ENCODE results near the gene CENPO. TPM values are rescaled to one million over a fixed set of nuclear protein-coding genes. Genes with fewer than 3 reads are reported as not detected.

CENPO gene
- total RNA-seq, 1 experiment from 2014 or later, result 54.8 TPM

DNA sequence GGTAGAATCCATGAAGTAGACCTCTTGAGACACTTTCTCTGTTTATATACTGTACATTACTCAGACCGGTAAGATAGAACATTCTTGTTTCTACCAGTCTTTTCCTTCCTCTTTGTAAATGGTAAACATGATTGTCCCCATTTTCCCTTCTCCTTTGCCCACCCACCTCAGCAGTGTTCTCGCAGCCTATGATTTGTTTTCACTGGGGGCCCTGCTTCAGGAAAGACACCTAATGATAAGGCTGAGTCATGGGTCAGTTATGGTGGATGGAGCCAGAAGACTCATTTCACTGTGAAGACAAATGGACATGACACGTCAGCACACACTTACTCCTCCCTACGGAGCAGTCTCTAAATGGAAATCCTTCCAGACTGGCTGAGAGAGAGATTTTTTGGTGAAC, 23.7 kb downstream of the CENPO start:
- BruUV-seq (replicated peaks), result no TSS peak
- no peak overlapping the region for H3K4me3 ChIP-seq (ENCODE audit: low read depth, low read length)
- no peak for DNase-seq
- Mint-ChIP-seq H3K27ac (ENCODE audit: unreplicated experiment) (peak overlapping the region; percentile 24), H3K4me1 (ENCODE audit: low read depth, unreplicated experiment) (peaks cover 10% of the 10 kb centered on the region), H3K4me3 (ENCODE audit: unreplicated experiment) (no peak overlapping the region), H3K36me3 (ENCODE audit: insufficient read depth, unreplicated experiment) (peaks cover 88% of the 10 kb centered on the region), H3K9me3 (ENCODE audit: unreplicated experiment) (no peaks in the 10 kb centered on the region), H3K27me3 (ENCODE audit: insufficient read depth, unreplicated experiment) (no peaks in the 10 kb centered on the region)
- peaks cover 4% of the 10 kb centered on the region; the same call in 1 of the 2 replicates for H3K4me1 ChIP-seq
- intact Hi-C loops (cut with micrococcal nuclease; ENCODE audit: unreplicated experiment), result no loop called here
- H3K9me3 ChIP-seq, result no peaks in the 10 kb centered on the region
- TF ChIP-seq, protein P1, sequence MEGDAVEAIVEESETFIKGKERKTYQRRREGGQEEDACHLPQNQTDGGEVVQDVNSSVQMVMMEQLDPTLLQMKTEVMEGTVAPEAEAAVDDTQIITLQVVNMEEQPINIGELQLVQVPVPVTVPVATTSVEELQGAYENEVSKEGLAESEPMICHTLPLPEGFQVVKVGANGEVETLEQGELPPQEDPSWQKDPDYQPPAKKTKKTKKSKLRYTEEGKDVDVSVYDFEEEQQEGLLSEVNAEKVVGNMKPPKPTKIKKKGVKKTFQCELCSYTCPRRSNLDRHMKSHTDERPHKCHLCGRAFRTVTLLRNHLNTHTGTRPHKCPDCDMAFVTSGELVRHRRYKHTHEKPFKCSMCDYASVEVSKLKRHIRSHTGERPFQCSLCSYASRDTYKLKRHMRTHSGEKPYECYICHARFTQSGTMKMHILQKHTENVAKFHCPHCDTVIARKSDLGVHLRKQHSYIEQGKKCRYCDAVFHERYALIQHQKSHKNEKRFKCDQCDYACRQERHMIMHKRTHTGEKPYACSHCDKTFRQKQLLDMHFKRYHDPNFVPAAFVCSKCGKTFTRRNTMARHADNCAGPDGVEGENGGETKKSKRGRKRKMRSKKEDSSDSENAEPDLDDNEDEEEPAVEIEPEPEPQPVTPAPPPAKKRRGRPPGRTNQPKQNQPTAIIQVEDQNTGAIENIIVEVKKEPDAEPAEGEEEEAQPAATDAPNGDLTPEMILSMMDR (IDR thresholded peaks at IDR 0.05; ENCODE audit: insufficient read depth in 1 of 2, low read depth in 1 of 2, low read length in 1 of 2, severe bottlenecking in 1 of 2, unreplicated experiment in 1 of 2), result no peak
- peaks cover 2% of the 10 kb centered on the region for H3K36me3 ChIP-seq (ENCODE audit: control insufficient read depth, insufficient read depth, low read length)
- ChIA-PET POLR2A (no interaction called here), CTCF (no interaction called here)
- H3K27me3 ChIP-seq (replicated peaks; ENCODE audit: control insufficient read depth, insufficient read depth, low read length), result no peaks in the 10 kb centered on the region

DNA sequence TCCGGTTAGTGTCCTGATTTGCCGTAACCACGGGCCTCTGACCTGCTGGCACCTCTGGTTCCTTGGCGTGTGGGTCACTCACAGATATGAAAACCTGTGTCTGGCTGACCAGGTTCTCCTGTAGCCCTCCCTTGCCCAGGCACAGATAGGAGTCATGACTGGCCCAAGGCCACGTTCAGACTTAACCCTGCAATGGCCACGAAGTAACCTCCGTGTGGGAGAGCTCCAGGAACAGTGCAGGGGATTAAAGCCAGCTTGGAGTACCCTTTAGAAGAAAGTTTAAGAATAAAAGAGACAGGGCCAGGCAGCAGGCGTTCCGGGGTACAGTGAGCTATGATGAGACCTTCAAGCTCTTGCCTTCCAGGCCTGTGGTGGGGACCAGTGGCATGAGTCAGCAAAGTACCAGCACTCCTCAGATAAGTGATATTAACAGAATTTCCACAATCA, 25.5 kb downstream of the CENPO start:
- TF ChIP-seq, protein P1 (IDR thresholded peaks at IDR 0.05; ENCODE audit: insufficient read depth in 1 of 2, low read depth in 1 of 2, low read length in 1 of 2, severe bottlenecking in 1 of 2, unreplicated experiment in 1 of 2), result no peak
- H3K27ac Mint-ChIP-seq (ENCODE audit: unreplicated experiment), result no peak overlapping the region
- H3K9me3 Mint-ChIP-seq (ENCODE audit: unreplicated experiment), result no peaks in the 10 kb centered on the region
- Histone ChIP-seq H3K36me3 (ENCODE audit: control insufficient read depth, insufficient read depth, low read length) (peaks cover 2% of the 10 kb centered on the region), H3K4me3 (ENCODE audit: low read depth, low read length) (no peak overlapping the region), H3K4me1 (peaks cover 4% of the 10 kb centered on the region; the same call in 1 of the 2 replicates), H3K9me3 (no peaks in the 10 kb centered on the region), H3K27me3 (replicated peaks; ENCODE audit: control insufficient read depth, insufficient read depth, low read length) (no peaks in the 10 kb centered on the region)
- BruUV-seq (replicated peaks), result no TSS peak
- H3K4me1 Mint-ChIP-seq (ENCODE audit: low read depth, unreplicated experiment), result peaks cover 10% of the 10 kb centered on the region
- ChIA-PET POLR2A (no interaction called here), CTCF (interaction anchor here (0.7 to 1.9 kb wide), 2 partner anchors 9 to 26 kb away, joined by 3 to 7 read pairs; partner anchors contain the start of genes CENPO and PTRHD1)
- no peak for DNase-seq
- H3K27me3 Mint-ChIP-seq (ENCODE audit: insufficient read depth, unreplicated experiment), result no peaks in the 10 kb centered on the region
- no peak overlapping the region for H3K4me3 Mint-ChIP-seq (ENCODE audit: unreplicated experiment)
- H3K36me3 Mint-ChIP-seq (ENCODE audit: insufficient read depth, unreplicated experiment), result peaks cover 88% of the 10 kb centered on the region
- intact Hi-C loops (cut with micrococcal nuclease; ENCODE audit: unreplicated experiment), result no loop called here

DNA sequence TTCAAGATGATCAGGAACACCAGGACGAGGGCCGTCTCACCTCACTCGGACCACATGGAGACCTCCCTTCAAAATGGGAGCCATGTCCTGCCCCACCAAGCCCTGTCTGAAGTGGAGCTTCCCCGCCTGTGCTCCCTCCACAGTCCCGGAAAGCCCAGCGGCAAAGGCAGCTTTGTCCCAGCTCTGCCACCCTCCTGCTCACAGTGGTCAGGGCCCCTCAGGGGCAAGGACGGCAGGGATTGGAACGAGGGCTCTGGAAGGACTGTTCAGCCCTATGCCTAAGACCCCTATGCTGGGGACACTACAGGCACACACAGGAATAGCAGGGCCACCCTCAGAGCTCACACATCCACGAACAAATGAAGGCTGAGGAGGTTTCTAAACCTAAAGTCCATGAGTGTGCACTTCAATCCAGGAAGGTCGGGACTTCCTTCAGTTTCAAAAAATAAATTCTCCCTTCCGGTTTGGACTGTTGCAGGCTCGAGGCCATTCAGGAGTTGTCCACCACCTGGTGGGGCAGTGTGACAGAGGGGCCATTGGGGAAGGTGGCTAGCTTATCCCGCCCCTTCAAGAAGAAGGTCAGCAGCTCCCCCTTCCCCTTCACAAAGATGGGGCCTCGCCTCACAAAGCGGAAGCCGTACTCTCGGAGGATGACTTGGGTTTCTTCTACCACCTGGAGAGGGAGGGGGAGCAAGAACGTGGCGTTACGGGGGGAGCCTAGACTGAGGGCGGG, 26.4 kb downstream of the CENPO start:
- DNase-seq, result no peak
- Mint-ChIP-seq H3K27ac (ENCODE audit: unreplicated experiment) (no peak overlapping the region), H3K4me3 (ENCODE audit: unreplicated experiment) (no peak overlapping the region), H3K4me1 (ENCODE audit: low read depth, unreplicated experiment) (peaks cover 10% of the 10 kb centered on the region), H3K27me3 (ENCODE audit: insufficient read depth, unreplicated experiment) (no peaks in the 10 kb centered on the region), H3K36me3 (ENCODE audit: insufficient read depth, unreplicated experiment) (peaks cover 91% of the 10 kb centered on the region), H3K9me3 (ENCODE audit: unreplicated experiment) (no peaks in the 10 kb centered on the region)
- ChIA-PET CTCF (interaction anchor here (1.9 kb wide), 1 partner anchor 27 kb away, joined by 7 read pairs; the partner anchor contains the start of genes CENPO and PTRHD1), POLR2A (no interaction called here)
- no peaks in the 10 kb centered on the region for H3K9me3 ChIP-seq
- peaks cover 4% of the 10 kb centered on the region; the same call in 1 of the 2 replicates for H3K4me1 ChIP-seq
- TSS peak; percentile 42 for BruUV-seq (replicated peaks)
- peaks cover 2% of the 10 kb centered on the region for H3K36me3 ChIP-seq (ENCODE audit: control insufficient read depth, insufficient read depth, low read length)
- H3K27me3 ChIP-seq (replicated peaks; ENCODE audit: control insufficient read depth, insufficient read depth, low read length), result no peaks in the 10 kb centered on the region
- no peak overlapping the region for H3K4me3 ChIP-seq (ENCODE audit: low read depth, low read length)
- TF ChIP-seq, protein P1 (IDR thresholded peaks at IDR 0.05; ENCODE audit: insufficient read depth in 1 of 2, low read depth in 1 of 2, low read length in 1 of 2, severe bottlenecking in 1 of 2, unreplicated experiment in 1 of 2), result no peak
- intact Hi-C loops (cut with micrococcal nuclease; ENCODE audit: unreplicated experiment), result no loop called here

All from Caco-2 (cell line).